ENCODE results near the gene MMP20. TPM values are rescaled to one million over a fixed set of nuclear protein-coding genes. Genes with fewer than 3 reads are reported as not detected.

Gene MMP20
- total RNA-seq, 1 experiment from 2014 or later = not detected

GRCh38 chr11:102528618-102529017, 96.5 kb downstream of the MMP20 start:
- Mint-ChIP-seq H3K27ac (ENCODE audit: low read depth, unreplicated experiment) (peak overlapping the region; percentile 50), H3K4me1 (ENCODE audit: insufficient read depth, unreplicated experiment) (peaks cover 14% of the 10 kb centered on the region), H3K4me3 (ENCODE audit: unreplicated experiment) (no peak overlapping the region), H3K36me3 (ENCODE audit: insufficient read depth, unreplicated experiment) (peaks cover 6% of the 10 kb centered on the region), H3K27me3 (ENCODE audit: insufficient read depth, unreplicated experiment) (no peaks in the 10 kb centered on the region), H3K9me3 (ENCODE audit: unreplicated experiment) (no peaks in the 10 kb centered on the region)
- POLR2A ChIA-PET = interaction anchor here (1.1 to 1.4 kb wide), 3 partner anchors 13 to 29 kb away, joined by 3 to 7 read pairs (median 5); no protein-coding TSS in a partner anchor
- no TSS peak for BruUV-seq (replicated peaks)
- CTCF ChIA-PET = interaction anchor here (0.5 to 1.1 kb wide), 4 partner anchors 8 to 162 kb away, joined by 3 to 5 read pairs (median 4); no protein-coding TSS in a partner anchor
- intact Hi-C loops (cut with micrococcal nuclease) = no loop called here
- no peak for TF ChIP-seq CTCF (IDR thresholded peaks at IDR 0.05; ENCODE audit: unreplicated experiment)
- no peak for DNase-seq (ENCODE audit: unreplicated experiment)

- no peak for DNase-seq (ENCODE audit: unreplicated experiment)
- ChIA-PET CTCF (interaction anchor here (1.1 kb wide), 1 partner anchor 9 kb away, joined by 4 read pairs; no protein-coding TSS in a partner anchor), POLR2A (interaction anchor here (0.5 to 1.3 kb wide), 2 partner anchors 12 to 556 kb away, joined by 4 to 5 read pairs; no protein-coding TSS in a partner anchor)
- Mint-ChIP-seq H3K27ac (ENCODE audit: low read depth, unreplicated experiment) (no peak overlapping the region), H3K4me3 (ENCODE audit: unreplicated experiment) (no peak overlapping the region), H3K4me1 (ENCODE audit: insufficient read depth, unreplicated experiment) (peaks cover 14% of the 10 kb centered on the region), H3K9me3 (ENCODE audit: unreplicated experiment) (no peaks in the 10 kb centered on the region), H3K27me3 (ENCODE audit: insufficient read depth, unreplicated experiment) (no peaks in the 10 kb centered on the region), H3K36me3 (ENCODE audit: insufficient read depth, unreplicated experiment) (peaks cover 6% of the 10 kb centered on the region)
- TF ChIP-seq CTCF (IDR thresholded peaks at IDR 0.05; ENCODE audit: unreplicated experiment) = no peak
- no TSS peak for BruUV-seq (replicated peaks)
- intact Hi-C loops (cut with micrococcal nuclease) = no loop called here
Measured at GRCh38 chr11:102527684-102528083, 97.4 kb downstream of the MMP20 start.

- Mint-ChIP-seq H3K4me3 (ENCODE audit: unreplicated experiment) (no peak overlapping the region), H3K36me3 (ENCODE audit: insufficient read depth, unreplicated experiment) (peaks cover 6% of the 10 kb centered on the region), H3K9me3 (ENCODE audit: unreplicated experiment) (no peaks in the 10 kb centered on the region), H3K27me3 (ENCODE audit: insufficient read depth, unreplicated experiment) (no peaks in the 10 kb centered on the region), H3K27ac (ENCODE audit: low read depth, unreplicated experiment) (no peak overlapping the region), H3K4me1 (ENCODE audit: insufficient read depth, unreplicated experiment) (peaks cover 14% of the 10 kb centered on the region)
- DNase-seq (ENCODE audit: unreplicated experiment) = no peak
- ChIA-PET POLR2A (interaction anchor here (1.3 kb wide), 1 partner anchor 26 kb away, joined by 3 read pairs; no protein-coding TSS in a partner anchor), CTCF (interaction anchor here (1.4 to 2.5 kb wide), 2 partner anchors 31 to 86 kb away, joined by 5 to 12 read pairs; no protein-coding TSS in a partner anchor)
- TF ChIP-seq CTCF (IDR thresholded peaks at IDR 0.05; ENCODE audit: unreplicated experiment) = no peak
- BruUV-seq (replicated peaks) = no TSS peak
- intact Hi-C loops (cut with micrococcal nuclease) = no loop called here
Measured at GRCh38 chr11:102527041-102527440, 98.1 kb downstream of the MMP20 start.

Other genes with a start within 250 kb of the MMP20 start
- gene TMEM123, start 172.6 kb downstream of the MMP20 start, total RNA-seq (2022) = 134 and 137 TPM in 2 replicates
- not detected in 2 replicates for gene MMP7, start 94.6 kb downstream of the MMP20 start, total RNA-seq (2022)
- gene MMP27, start 80.4 kb upstream of the MMP20 start, total RNA-seq (2022) = not detected in 2 replicates
- gene MMP8, start 99.6 kb upstream of the MMP20 start, total RNA-seq (2022) = 0.12 TPM in 1 of 2 replicates, not detected in the other
- 0.29 and 0.75 TPM in 2 replicates for gene MMP10, start 155.3 kb upstream of the MMP20 start, total RNA-seq (2022)
- 0.25 and 0.35 TPM in 2 replicates for gene MMP1, start 172.8 kb upstream of the MMP20 start, total RNA-seq (2022)
- 0.19 TPM in 1 of 2 replicates, not detected in the other for gene MMP3, start 218.3 kb upstream of the MMP20 start, total RNA-seq (2022)
- gene MMP12, start 249.7 kb upstream of the MMP20 start, total RNA-seq (2022) = not detected in 2 replicates